ENCODE data around the gene RBM7.
A peak's percentile ranks its signal among the peaks of the same experiment; 100 is the strongest.

Gene RBM7

DNA sequence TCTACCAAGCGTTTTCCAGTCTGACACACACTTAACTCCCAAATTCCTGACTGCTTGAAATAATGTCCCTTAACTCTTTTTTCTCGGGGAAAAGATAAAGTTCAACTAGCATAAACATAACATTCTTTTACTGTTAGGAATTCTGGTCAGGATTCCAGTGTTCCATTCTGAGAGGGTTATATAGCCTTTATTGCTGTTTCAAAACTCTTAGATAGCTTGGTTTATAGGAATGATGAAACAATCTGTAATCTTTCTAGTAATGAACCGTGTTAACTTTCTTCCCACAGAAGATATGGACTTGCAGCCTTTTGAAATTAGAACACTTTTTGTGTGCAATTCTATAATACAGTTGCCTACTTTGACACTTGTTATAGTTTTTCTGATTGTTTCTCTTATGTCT is 47.4 kb downstream of the RBM7 start:
- DNase-seq (ENCODE audit: low read depth in 2 of 2): peak; percentile 79 to 83

DNA sequence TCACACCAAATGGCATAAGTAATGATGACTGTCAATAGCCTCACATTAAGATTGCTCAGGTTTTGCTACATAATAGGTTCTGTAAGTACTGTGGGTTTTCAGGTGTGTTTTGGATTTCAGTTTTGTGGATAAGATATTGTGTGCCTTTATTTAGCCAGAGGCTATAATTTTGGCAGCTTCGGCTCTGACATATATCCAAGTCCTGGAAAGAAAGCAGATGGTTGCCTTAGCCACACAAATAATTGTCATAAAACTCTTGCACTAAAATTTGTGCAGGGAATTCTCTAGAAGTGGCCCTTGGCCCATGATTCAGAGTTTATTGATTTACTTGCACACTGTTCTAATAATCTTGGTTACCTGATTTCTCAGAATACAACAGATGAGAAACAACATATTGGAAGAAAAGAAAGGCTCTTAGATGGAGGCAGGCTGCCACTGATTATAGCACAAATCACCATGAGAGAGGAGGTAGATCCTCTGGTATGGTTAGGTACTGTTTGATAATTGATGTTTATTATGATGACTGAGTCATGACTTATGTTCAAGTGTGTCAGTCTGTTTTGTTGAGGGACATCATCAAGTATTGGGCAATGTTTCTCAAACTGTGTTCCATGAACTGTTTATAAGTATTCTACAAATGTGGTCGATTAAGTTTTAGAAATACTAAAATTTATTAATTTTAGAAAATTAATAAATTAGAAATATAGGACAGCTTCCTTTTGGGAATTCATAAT is 48.5 kb downstream of the RBM7 start:
- DNase-seq (ENCODE audit: low read depth in 2 of 2): no peak

DNA sequence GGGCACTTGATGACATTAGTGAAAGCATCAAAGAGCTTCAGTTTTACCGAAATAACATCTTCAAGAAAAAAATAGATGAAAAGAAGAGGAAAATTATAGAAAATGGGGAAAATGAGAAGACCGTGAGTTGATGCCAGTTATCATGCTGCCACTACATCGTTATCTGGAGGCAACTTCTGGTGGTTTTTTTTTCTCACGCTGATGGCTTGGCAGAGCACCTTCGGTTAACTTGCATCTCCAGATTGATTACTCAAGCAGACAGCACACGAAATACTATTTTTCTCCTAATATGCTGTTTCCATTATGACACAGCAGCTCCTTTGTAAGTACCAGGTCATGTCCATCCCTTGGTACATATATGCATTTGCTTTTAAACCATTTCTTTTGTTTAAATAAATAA is 49.4 kb downstream of the RBM7 start:
- DNase-seq (ENCODE audit: low read depth in 2 of 2): no peak

- DNase-seq (ENCODE audit: low read depth in 2 of 2): no peak
Observed at GRCh38 chr11:114452399-114452798, 51.9 kb downstream of the RBM7 start.

All from fibroblast of skin of left quadriceps (primary cell).